ENCODE measurements around the gene MS4A1. TPM values are rescaled to one million over a fixed set of nuclear protein-coding genes. Genes with fewer than 3 reads are reported as not detected.

MS4A1 gene
- total RNA-seq, 2 experiments from 2014 or later = 1.7 to 2.1 TPM

DNA sequence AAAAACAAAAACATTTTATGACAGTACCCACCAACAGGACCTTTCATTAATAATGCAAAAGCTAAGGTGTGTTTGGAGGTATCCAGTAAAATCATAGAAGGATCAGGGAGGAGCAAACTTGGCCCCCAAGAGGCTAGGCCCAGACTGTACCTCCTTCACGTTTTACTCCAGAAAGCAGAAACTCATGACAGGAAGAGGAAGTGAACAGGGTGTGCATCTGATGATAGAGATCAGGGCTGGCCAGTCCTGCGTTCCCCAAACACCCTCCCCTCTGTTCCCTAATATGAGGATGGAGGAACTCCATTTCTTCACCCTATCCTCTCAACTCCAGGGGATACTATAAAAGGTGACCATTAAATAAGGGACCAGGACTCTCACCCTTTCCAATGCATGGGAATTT lies 26.7 kb downstream of the MS4A1 start:
- TF ChIP-seq, protein P1, sequence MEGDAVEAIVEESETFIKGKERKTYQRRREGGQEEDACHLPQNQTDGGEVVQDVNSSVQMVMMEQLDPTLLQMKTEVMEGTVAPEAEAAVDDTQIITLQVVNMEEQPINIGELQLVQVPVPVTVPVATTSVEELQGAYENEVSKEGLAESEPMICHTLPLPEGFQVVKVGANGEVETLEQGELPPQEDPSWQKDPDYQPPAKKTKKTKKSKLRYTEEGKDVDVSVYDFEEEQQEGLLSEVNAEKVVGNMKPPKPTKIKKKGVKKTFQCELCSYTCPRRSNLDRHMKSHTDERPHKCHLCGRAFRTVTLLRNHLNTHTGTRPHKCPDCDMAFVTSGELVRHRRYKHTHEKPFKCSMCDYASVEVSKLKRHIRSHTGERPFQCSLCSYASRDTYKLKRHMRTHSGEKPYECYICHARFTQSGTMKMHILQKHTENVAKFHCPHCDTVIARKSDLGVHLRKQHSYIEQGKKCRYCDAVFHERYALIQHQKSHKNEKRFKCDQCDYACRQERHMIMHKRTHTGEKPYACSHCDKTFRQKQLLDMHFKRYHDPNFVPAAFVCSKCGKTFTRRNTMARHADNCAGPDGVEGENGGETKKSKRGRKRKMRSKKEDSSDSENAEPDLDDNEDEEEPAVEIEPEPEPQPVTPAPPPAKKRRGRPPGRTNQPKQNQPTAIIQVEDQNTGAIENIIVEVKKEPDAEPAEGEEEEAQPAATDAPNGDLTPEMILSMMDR (IDR thresholded peaks at IDR 0.05) = no peak
- H3K4me3 Mint-ChIP-seq = no peak overlapping the region
- peaks cover 4% of the 10 kb centered on the region for H3K27me3 Mint-ChIP-seq
- no peak overlapping the region for H3K27ac Mint-ChIP-seq
- ATAC-seq (no peak), DNase-seq (no peak)
- no peaks in the 10 kb centered on the region for H3K9me3 Mint-ChIP-seq
- intact Hi-C loops (cut with micrococcal nuclease) = loop anchor here (10.0 kb wide), 1 partner anchor 218 kb away; no protein-coding TSS in a partner anchor
- CTCF ChIA-PET = interaction anchor here (3.7 kb wide), 1 partner anchor 119 kb away, joined by 22 read pairs; no protein-coding TSS in a partner anchor
- POLR2A ChIA-PET = no interaction called here
- no peaks in the 10 kb centered on the region for H3K36me3 Mint-ChIP-seq (ENCODE audit: low read depth)
- no peaks in the 10 kb centered on the region for H3K4me1 Mint-ChIP-seq (ENCODE audit: low read depth)

- Mint-ChIP-seq H3K9me3 (no peaks in the 10 kb centered on the region), H3K36me3 (ENCODE audit: low read depth) (no peaks in the 10 kb centered on the region), H3K27ac (no peak overlapping the region), H3K27me3 (peaks cover 6% of the 10 kb centered on the region), H3K4me1 (ENCODE audit: low read depth) (no peaks in the 10 kb centered on the region), H3K4me3 (no peak overlapping the region)
- ChIA-PET POLR2A (no interaction called here), CTCF (interaction anchor here (1.4 kb wide), 1 partner anchor 123 kb away, joined by 7 read pairs; no protein-coding TSS in a partner anchor)
- intact Hi-C loops (cut with micrococcal nuclease) = loop anchor here (5.0 to 10.0 kb wide), 2 partner anchors 124 to 221 kb away; no protein-coding TSS in a partner anchor
- peak; percentile 42 for DNase-seq
- ATAC-seq = peak; percentile 56
- TF ChIP-seq, protein P1 (IDR thresholded peaks at IDR 0.05) = peak; percentile 20
Measured at GRCh38 chr11:60485987-60486386, 30.3 kb downstream of the MS4A1 start.

- Mint-ChIP-seq H3K36me3 (ENCODE audit: low read depth) (no peaks in the 10 kb centered on the region), H3K27ac (no peak within 1 kb of the TSS), H3K27me3 (peaks cover 10% of the 10 kb centered on the region), H3K9me3 (no peaks in the 10 kb centered on the region), H3K4me3 (no peak within 1 kb of the TSS), H3K4me1 (ENCODE audit: low read depth) (no peaks in the 10 kb centered on the region)
- TF ChIP-seq, protein P1 (IDR thresholded peaks at IDR 0.05) = no peak
- POLR2A ChIA-PET = no interaction called here
- DNase-seq (no peak), ATAC-seq (no peak)
- intact Hi-C loops (cut with micrococcal nuclease) = no loop called here
- CTCF ChIA-PET = no interaction called here
Measured at GRCh38 chr11:60492488-60493009, 36.9 kb downstream of the MS4A1 start, which contains the start of gene MS4A12. MS4A12 (plus strand) TSS chr11:60492778; CDS start chr11:60497319, 4,541 bp downstream.

GRCh38 chr11:60493454-60493853 lies 37.8 kb downstream of the MS4A1 start:
- no peaks in the 10 kb centered on the region for H3K4me1 Mint-ChIP-seq (ENCODE audit: low read depth)
- DNase-seq = no peak
- TF ChIP-seq, protein P1 (IDR thresholded peaks at IDR 0.05) = no peak
- no peaks in the 10 kb centered on the region for H3K36me3 Mint-ChIP-seq (ENCODE audit: low read depth)
- no peaks in the 10 kb centered on the region for H3K9me3 Mint-ChIP-seq
- no peak overlapping the region for H3K4me3 Mint-ChIP-seq
- peaks cover 14% of the 10 kb centered on the region for H3K27me3 Mint-ChIP-seq
- H3K27ac Mint-ChIP-seq = no peak overlapping the region
- intact Hi-C loops (cut with micrococcal nuclease) = no loop called here
- no peak for ATAC-seq
- ChIA-PET CTCF (no interaction called here), POLR2A (no interaction called here)

DNA sequence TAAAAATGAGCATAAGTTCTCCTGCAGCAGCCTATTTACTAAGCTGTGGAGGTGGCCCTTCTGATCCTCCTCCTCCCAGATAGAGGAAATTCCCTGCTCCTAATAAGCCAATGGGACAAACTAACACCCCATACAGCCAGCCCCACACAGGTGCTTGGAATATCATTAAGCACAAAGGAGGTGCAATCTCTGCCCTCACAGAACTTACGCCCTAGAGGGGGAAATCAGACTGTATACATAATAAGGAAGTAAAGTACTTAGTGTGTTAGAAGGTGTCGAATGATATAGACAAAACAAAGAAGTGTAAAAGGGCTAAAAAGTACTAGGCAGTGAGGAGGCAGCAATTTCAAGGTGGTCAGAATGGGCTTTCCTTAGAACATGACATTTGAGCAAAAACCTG lies 42.8 kb downstream of the MS4A1 start:
- intact Hi-C loops (cut with micrococcal nuclease) = no loop called here
- ChIA-PET CTCF (interaction anchor here (1.1 kb wide), 1 partner anchor 135 kb away, joined by 3 read pairs; no protein-coding TSS in a partner anchor), POLR2A (no interaction called here)
- Mint-ChIP-seq H3K27ac (no peak overlapping the region), H3K36me3 (ENCODE audit: low read depth) (no peaks in the 10 kb centered on the region), H3K9me3 (no peaks in the 10 kb centered on the region), H3K4me1 (ENCODE audit: low read depth) (no peaks in the 10 kb centered on the region), H3K27me3 (peaks cover 29% of the 10 kb centered on the region), H3K4me3 (no peak overlapping the region)
- DNase-seq (no peak), ATAC-seq (no peak)
- TF ChIP-seq, protein P1 (IDR thresholded peaks at IDR 0.05) = no peak
